Cerebellar cortex (tissue), 1 donor: Measurements from ENCODE around the gene KLHDC4.

Experiments
- DNase-seq: peaks from one replicate; pipeline ENCODE4 v3.0.0-alpha.2; 2015; ENCODE audit warnings: low spot score

Gene KLHDC4

GRCh38 chr16:87658564-87659225 is 107.1 kb downstream of the KLHDC4 start:
- DNase-seq, result no peak
